Measurements from ENCODE around the gene CTNNAL1. TPM values are rescaled to one million over a fixed set of nuclear protein-coding genes. Genes with fewer than 3 reads are reported as not detected.

The CTNNAL1 gene
- total and polyA plus RNA-seq, 2 donors (not counting 3 experiments of a cell fraction or from before 2014, with no cell fraction given), result 29.5 to 76.2 TPM

DNA sequence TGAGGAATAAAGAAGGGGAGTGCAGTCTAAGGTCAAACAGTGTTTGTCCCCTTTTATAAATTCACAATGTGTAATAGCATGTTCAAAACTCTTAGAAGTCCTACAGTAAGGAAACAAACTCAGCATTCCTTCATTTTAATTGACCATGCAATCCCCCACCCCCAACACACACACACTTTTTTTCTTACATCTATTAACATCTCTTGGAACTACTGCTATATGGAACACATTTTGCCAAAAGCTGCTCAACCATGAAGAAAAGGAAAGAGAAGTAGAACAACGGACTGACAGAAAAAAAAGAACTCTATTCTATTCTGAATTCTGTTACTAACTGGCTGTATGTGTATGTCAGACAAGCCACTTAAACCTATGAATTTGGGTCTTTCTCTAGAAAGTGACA lies 2.8 kb upstream of the CTNNAL1 start:
- POLR2A ChIA-PET, result no interaction called here
- intact Hi-C loops (cut with micrococcal nuclease), result no loop called here

More for the DNA sequence above, 2.8 kb upstream of the CTNNAL1 start:
- Histone ChIP-seq H3K9me1 (replicated peaks; ENCODE audit: control insufficient read depth, extremely low read depth, insufficient read depth, low read length) (no peaks in the 10 kb centered on the region), H3K4me1 (ENCODE audit: control insufficient read depth, extremely low read depth, insufficient read depth, low read length) (peaks cover 25% of the 10 kb centered on the region), H3K9ac (replicated peaks; ENCODE audit: extremely low read depth, insufficient read depth, low read length) (no peak overlapping the region), H3K9me3 (replicated peaks; ENCODE audit: control insufficient read depth, insufficient read depth, low read length) (no peaks in the 10 kb centered on the region), H3K4me3 (replicated peaks in 1 of 3; ENCODE audit: insufficient read depth in 1 of 3, low read depth in 1 of 3, low read length in 3 of 3) (no peak overlapping the region), H3K36me3 (ENCODE audit: control insufficient read depth in 2 of 2, extremely low read depth in 1 of 2, insufficient read depth in 2 of 2, low read length in 2 of 2) (peaks cover 0 to 2% of the 10 kb centered on the region in 2 experiments), H4K20me1 (replicated peaks; ENCODE audit: control insufficient read depth, extremely low read depth, insufficient read depth, low read length) (peaks cover 3% of the 10 kb centered on the region), H3K27ac (ENCODE audit: insufficient read depth, low read depth, low read length) (no peak overlapping the region), H3K79me2 (ENCODE audit: control insufficient read depth, insufficient read depth, low read length) (peaks cover 18% of the 10 kb centered on the region), H2AFZ (ENCODE audit: low read depth, low read length) (no peak overlapping the region), H3K4me2 (ENCODE audit: insufficient read depth, low read length) (no peak overlapping the region), H3K27me3 (ENCODE audit: control insufficient read depth in 2 of 2, insufficient read depth in 2 of 2, low read length in 2 of 2) (no peaks in the 10 kb centered on the region)
- FAIRE-seq (no peak), DNase-seq (ENCODE audit: low read depth, low spot score) (no peak)
- CTCF ChIA-PET, result interaction anchor here (1.1 to 2.0 kb wide), 2 partner anchors 10 to 12 kb away, joined by 3 to 9 read pairs; no protein-coding TSS in a partner anchor
- BruUV-seq (replicated peaks), result no TSS peak
- dilution Hi-C loops (cut with MboI; ENCODE audit: extremely low pct_ligation_motif_present, low sequenced_read_pairs), result no loop called here
- TF ChIP-seq POLR2A (IDR thresholded peaks at IDR 0.05; ENCODE audit: low read depth, low read length) (no peak), POLR2AphosphoS5 (IDR thresholded peaks at IDR 0.05; ENCODE audit: insufficient read depth, low read depth, low read length) (no peak), JUN (IDR thresholded peaks at IDR 0.05; ENCODE audit: borderline replicate concordance, insufficient read depth, insufficient read length, low read depth) (no peak), MYC (IDR thresholded peaks at IDR 0.05; ENCODE audit: low read depth, low read length) (no peak), FOS (IDR thresholded peaks at IDR 0.05; ENCODE audit: borderline replicate concordance, insufficient read depth, low read length) (no peak), GATA2 (IDR thresholded peaks at IDR 0.05; ENCODE audit: insufficient read depth, insufficient read length, low read depth, low read length) (no peak)
- TF ChIP-seq, protein P1, sequence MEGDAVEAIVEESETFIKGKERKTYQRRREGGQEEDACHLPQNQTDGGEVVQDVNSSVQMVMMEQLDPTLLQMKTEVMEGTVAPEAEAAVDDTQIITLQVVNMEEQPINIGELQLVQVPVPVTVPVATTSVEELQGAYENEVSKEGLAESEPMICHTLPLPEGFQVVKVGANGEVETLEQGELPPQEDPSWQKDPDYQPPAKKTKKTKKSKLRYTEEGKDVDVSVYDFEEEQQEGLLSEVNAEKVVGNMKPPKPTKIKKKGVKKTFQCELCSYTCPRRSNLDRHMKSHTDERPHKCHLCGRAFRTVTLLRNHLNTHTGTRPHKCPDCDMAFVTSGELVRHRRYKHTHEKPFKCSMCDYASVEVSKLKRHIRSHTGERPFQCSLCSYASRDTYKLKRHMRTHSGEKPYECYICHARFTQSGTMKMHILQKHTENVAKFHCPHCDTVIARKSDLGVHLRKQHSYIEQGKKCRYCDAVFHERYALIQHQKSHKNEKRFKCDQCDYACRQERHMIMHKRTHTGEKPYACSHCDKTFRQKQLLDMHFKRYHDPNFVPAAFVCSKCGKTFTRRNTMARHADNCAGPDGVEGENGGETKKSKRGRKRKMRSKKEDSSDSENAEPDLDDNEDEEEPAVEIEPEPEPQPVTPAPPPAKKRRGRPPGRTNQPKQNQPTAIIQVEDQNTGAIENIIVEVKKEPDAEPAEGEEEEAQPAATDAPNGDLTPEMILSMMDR (IDR thresholded peaks at IDR 0.05; ENCODE audit: extremely low read depth in 1 of 2, insufficient read depth in 1 of 2, low read depth in 1 of 2, low read length in 2 of 2), result no peak
